Gastroesophageal sphincter (tissue), 3 donors: Measurements from ENCODE around the gene ASIC3.

Experiments
- CTCF ChIP-seq, 4 experiments: fragments of 200-600 bp in 2 of 4; fragments of 450-650 bp in 2 of 4; sonication (generic) in 1 of 4; IDR thresholded peaks; one replicate each; pipeline ENCODE4 v1.5.1; 2017 to 2019; ENCODE audit warnings: antibody characterized with exemption in 4 of 4, mild to moderate bottlenecking in 2 of 4, moderate library complexity in 2 of 4
- POLR2A ChIP-seq, 2 donors: fragments of 450-650 bp; IDR thresholded peaks; one replicate each; pipeline ENCODE4 v1.6.1; 2017; ENCODE audit warnings: antibody characterized with exemption in 2 of 2, mild to moderate bottlenecking in 2 of 2, moderate library complexity in 1 of 2

DNA sequence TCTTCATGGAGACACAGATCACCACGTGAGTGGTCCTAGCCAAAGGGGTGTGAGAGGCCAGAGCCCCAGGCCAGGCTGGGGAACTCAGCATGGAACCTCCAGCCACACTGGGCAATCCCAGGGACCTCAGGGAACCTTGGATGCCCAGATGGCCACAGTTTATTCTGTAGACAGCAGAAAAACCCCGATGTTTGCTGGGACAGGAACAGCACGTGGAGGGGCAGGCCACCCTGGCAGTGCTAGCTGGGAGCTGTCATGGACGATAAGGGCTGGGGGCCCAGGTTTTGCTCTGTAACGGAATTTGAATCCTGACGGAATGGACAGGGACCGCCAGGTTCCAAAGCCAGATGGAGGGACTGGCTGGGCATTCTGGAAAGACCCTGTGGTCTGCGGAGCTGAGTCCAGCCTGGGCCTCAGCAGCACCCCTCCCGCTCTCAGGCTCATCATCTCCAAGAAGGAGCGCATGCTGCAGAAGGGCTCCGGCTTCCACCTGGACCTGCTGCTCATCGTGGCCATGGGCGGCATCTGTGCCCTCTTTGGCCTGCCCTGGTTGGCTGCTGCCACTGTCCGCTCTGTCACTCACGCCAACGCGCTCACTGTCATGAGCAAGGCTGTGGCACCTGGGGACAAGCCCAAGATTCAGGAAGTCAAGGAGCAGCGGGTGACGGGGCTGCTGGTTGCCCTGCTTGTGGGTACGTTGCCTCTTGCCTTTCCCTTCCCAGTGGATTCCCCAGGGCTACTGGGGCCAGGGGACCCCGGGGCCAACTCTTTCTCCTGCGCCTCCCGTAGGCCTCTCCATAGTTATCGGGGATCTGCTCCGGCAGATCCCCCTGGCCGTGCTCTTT, 26.7 kb downstream of the ASIC3 start:
- TF ChIP-seq POLR2A (IDR thresholded peaks at IDR 0.05) (no peak), CTCF (IDR thresholded peaks at IDR 0.05) (no peak)
